ENCODE data around the gene HMGB3. TPM values are rescaled to one million over a fixed set of nuclear protein-coding genes. Genes with fewer than 3 reads are reported as not detected.

The HMGB3 gene
- total RNA-seq, 2 experiments from 2014 or later = 24.5 to 25.4 TPM

- no peak for ATAC-seq
These were observed 5.5 kb upstream of the HMGB3 start for GRCh38 chrX:150977411-150978162.

GRCh38 chrX:150980186-150980585, 2.9 kb upstream of the HMGB3 start:
- DNase-seq = no peak
- Mint-ChIP-seq H3K27me3 (peaks cover 13% of the 10 kb centered on the region), H3K4me3 (no peak overlapping the region), H3K36me3 (ENCODE audit: low read depth) (no peaks in the 10 kb centered on the region), H3K4me1 (ENCODE audit: low read depth) (peaks cover 7% of the 10 kb centered on the region), H3K9me3 (no peaks in the 10 kb centered on the region), H3K27ac (no peak overlapping the region)
- intact Hi-C loops (cut with micrococcal nuclease) = no loop called here
- POLR2A ChIA-PET = no interaction called here
- CTCF ChIA-PET = no interaction called here
- ATAC-seq = no peak
- no peak for TF ChIP-seq CTCF (IDR thresholded peaks at IDR 0.05)

More at GRCh38 chrX:150977411-150978162, 5.5 kb upstream of the HMGB3 start:
- Mint-ChIP-seq H3K4me3 (no peak overlapping the region), H3K27me3 (peaks cover 10% of the 10 kb centered on the region), H3K36me3 (ENCODE audit: low read depth) (no peaks in the 10 kb centered on the region), H3K9me3 (no peaks in the 10 kb centered on the region), H3K4me1 (ENCODE audit: low read depth) (peaks cover 3% of the 10 kb centered on the region), H3K27ac (no peak overlapping the region)
- intact Hi-C loops (cut with micrococcal nuclease) = no loop called here
- TF ChIP-seq CTCF (IDR thresholded peaks at IDR 0.05) = no peak
- no peak for DNase-seq
- ChIA-PET CTCF (no interaction called here), POLR2A (no interaction called here)

GRCh38 chrX:150980711-150981110, 2.4 kb upstream of the HMGB3 start:
- TF ChIP-seq CTCF (IDR thresholded peaks at IDR 0.05) = no peak
- no peak for DNase-seq
- Mint-ChIP-seq H3K9me3 (no peaks in the 10 kb centered on the region), H3K4me3 (no peak overlapping the region), H3K27me3 (peaks cover 15% of the 10 kb centered on the region), H3K4me1 (ENCODE audit: low read depth) (peaks cover 4% of the 10 kb centered on the region), H3K27ac (no peak overlapping the region), H3K36me3 (ENCODE audit: low read depth) (peaks cover 4% of the 10 kb centered on the region)
- intact Hi-C loops (cut with micrococcal nuclease) = no loop called here
- ATAC-seq = no peak
- ChIA-PET POLR2A (no interaction called here), CTCF (no interaction called here)

DNA sequence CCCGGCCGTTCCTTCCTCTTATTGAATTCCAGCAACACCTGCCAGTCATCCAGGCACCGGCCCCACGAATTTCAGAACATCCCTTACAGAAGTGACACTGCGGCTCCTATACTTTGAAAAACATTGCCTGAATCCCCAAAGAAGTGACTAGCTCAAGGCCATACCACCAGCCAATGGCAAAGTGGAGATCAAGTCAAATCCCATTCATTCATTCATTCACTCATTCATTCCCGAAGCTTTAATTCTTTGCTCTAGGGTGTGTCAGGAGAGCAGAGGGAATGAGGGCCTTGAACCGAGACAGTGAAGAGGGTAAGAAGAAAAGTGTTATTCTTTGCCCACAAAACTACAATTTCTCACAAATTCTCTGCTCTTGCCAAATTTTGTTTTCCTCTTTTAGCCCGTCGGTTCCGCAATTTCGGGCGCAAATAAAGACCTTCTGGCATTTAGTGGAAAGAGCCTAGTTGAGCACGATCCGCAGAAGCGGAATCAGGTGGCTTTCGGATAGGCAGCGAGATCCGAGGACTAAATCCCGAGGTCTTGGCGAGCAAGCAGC, 824 bp upstream of the HMGB3 start:
- Mint-ChIP-seq H3K9me3 (no peaks in the 10 kb centered on the region), H3K27ac (no peak overlapping the region), H3K27me3 (peaks cover 17% of the 10 kb centered on the region), H3K36me3 (ENCODE audit: low read depth) (peaks cover 10% of the 10 kb centered on the region), H3K4me3 (peak overlapping the region; percentile 69), H3K4me1 (ENCODE audit: low read depth) (peaks cover 4% of the 10 kb centered on the region)
- intact Hi-C loops (cut with micrococcal nuclease) = no loop called here
- POLR2A ChIA-PET = no interaction called here
- no peak for DNase-seq
- TF ChIP-seq CTCF (IDR thresholded peaks at IDR 0.05) = no peak
- no peak for ATAC-seq
- CTCF ChIA-PET = interaction anchor here (2.5 kb wide), 1 partner anchor 210 kb away, joined by 9 read pairs; no protein-coding TSS in a partner anchor

GRCh38 chrX:150983521-150984168, 510 bp downstream of the HMGB3 start:
- intact Hi-C loops (cut with micrococcal nuclease) = no loop called here
- Mint-ChIP-seq H3K9me3 (no peaks in the 10 kb centered on the region), H3K4me1 (ENCODE audit: low read depth) (peaks cover 4% of the 10 kb centered on the region), H3K36me3 (ENCODE audit: low read depth) (peaks cover 17% of the 10 kb centered on the region), H3K27ac (no peak overlapping the region), H3K27me3 (peaks cover 20% of the 10 kb centered on the region), H3K4me3 (no peak overlapping the region)
- ATAC-seq (no peak), DNase-seq (no peak)
- ChIA-PET CTCF (interaction anchor here (2.5 kb wide), 1 partner anchor 212 kb away, joined by 9 read pairs; no protein-coding TSS in a partner anchor), POLR2A (no interaction called here)
- no peak for TF ChIP-seq CTCF (IDR thresholded peaks at IDR 0.05)

Data from activated CD8-positive, alpha-beta T cell treated with anti-CD3 and anti-CD28 coated beads for 36 hours (primary cell).